Measurements from ENCODE around the gene DUSP2. TPM values are rescaled to one million over a fixed set of nuclear protein-coding genes. Genes with fewer than 3 reads are reported as not detected.
A peak's percentile ranks its signal among the peaks of the same experiment; 100 is the strongest.

The DUSP2 gene
- total RNA-seq, 1 donor from 2014 or later: 1.1 TPM

- TF ChIP-seq CTCF (conservative IDR thresholded peaks at IDR 0.05): no peak
- DNase-seq (ENCODE audit: low read depth, low spot score): no peak
- H3K9me3 Mint-ChIP-seq: no peaks in the 10 kb centered on the region
Observed at GRCh38 chr2:96146153-96146880, 1.1 kb upstream of the DUSP2 start.

GRCh38 chr2:96145848-96146152 lies 560 bp upstream of the DUSP2 start:
- no peaks in the 10 kb centered on the region for H3K36me3 Mint-ChIP-seq (ENCODE audit: low read depth)
- no peak overlapping the region for H3K27ac Mint-ChIP-seq (ENCODE audit: unreplicated experiment)
- no peak for TF ChIP-seq CTCF (conservative IDR thresholded peaks at IDR 0.05)
- peaks cover 45% of the 10 kb centered on the region for H3K27me3 Mint-ChIP-seq (ENCODE audit: low read depth)
- no peaks in the 10 kb centered on the region for H3K9me3 Mint-ChIP-seq
- DNase-seq (ENCODE audit: low read depth, low spot score): no peak
- H3K4me1 Mint-ChIP-seq: peaks cover 13% of the 10 kb centered on the region
- no peak overlapping the region for H3K4me3 Mint-ChIP-seq

More at GRCh38 chr2:96146153-96146880, 1.1 kb upstream of the DUSP2 start:
- H3K27ac Mint-ChIP-seq (ENCODE audit: unreplicated experiment): no peak overlapping the region
- no peaks in the 10 kb centered on the region for H3K36me3 Mint-ChIP-seq (ENCODE audit: low read depth)
- H3K27me3 Mint-ChIP-seq (ENCODE audit: low read depth): peaks cover 45% of the 10 kb centered on the region
- H3K4me1 Mint-ChIP-seq: peaks cover 13% of the 10 kb centered on the region
- H3K4me3 Mint-ChIP-seq: no peak overlapping the region

GRCh38 chr2:96144481-96145035 lies 682 bp downstream of the DUSP2 start:
- no peak for TF ChIP-seq CTCF (conservative IDR thresholded peaks at IDR 0.05)
- no peaks in the 10 kb centered on the region for H3K9me3 Mint-ChIP-seq
- DNase-seq (ENCODE audit: low read depth, low spot score): no peak
- no peaks in the 10 kb centered on the region for H3K36me3 Mint-ChIP-seq (ENCODE audit: low read depth)
- H3K27me3 Mint-ChIP-seq (ENCODE audit: low read depth): peaks cover 45% of the 10 kb centered on the region
- peak overlapping the region; percentile 56 for H3K4me3 Mint-ChIP-seq
- no peak overlapping the region for H3K27ac Mint-ChIP-seq (ENCODE audit: unreplicated experiment)
- peaks cover 13% of the 10 kb centered on the region for H3K4me1 Mint-ChIP-seq

- Mint-ChIP-seq H3K4me1 (peaks cover 9% of the 10 kb centered on the region), H3K4me3 (peak overlapping the region; percentile 56), H3K27me3 (ENCODE audit: low read depth) (peaks cover 46% of the 10 kb centered on the region), H3K27ac (ENCODE audit: unreplicated experiment) (no peak overlapping the region), H3K36me3 (ENCODE audit: low read depth) (no peaks in the 10 kb centered on the region), H3K9me3 (no peaks in the 10 kb centered on the region)
- TF ChIP-seq CTCF (conservative IDR thresholded peaks at IDR 0.05): peak; percentile 43
- DNase-seq (ENCODE audit: low read depth, low spot score): no peak
Observed at GRCh38 chr2:96143848-96144480, 1.3 kb downstream of the DUSP2 start.

GRCh38 chr2:96143231-96143847 lies 1.9 kb downstream of the DUSP2 start:
- Mint-ChIP-seq H3K27me3 (ENCODE audit: low read depth) (peaks cover 44% of the 10 kb centered on the region), H3K36me3 (ENCODE audit: low read depth) (no peaks in the 10 kb centered on the region), H3K4me1 (peaks cover 8% of the 10 kb centered on the region), H3K9me3 (no peaks in the 10 kb centered on the region), H3K27ac (ENCODE audit: unreplicated experiment) (no peak overlapping the region), H3K4me3 (no peak overlapping the region)
- no peak for DNase-seq (ENCODE audit: low read depth, low spot score)
- no peak for TF ChIP-seq CTCF (conservative IDR thresholded peaks at IDR 0.05)

All from neural crest cell (in vitro differentiated cells).